ENCODE measurements around the gene DEGS2.

Gene DEGS2

GRCh38 chr14:100130521-100130920 is 28.9 kb downstream of the DEGS2 start:
- DNase-seq, result no peak

GRCh38 chr14:100129161-100129589 is 30.3 kb downstream of the DEGS2 start:
- no peak for DNase-seq

- no peak for DNase-seq
Observed at GRCh38 chr14:100128688-100129087, 30.8 kb downstream of the DEGS2 start.

- DNase-seq, result no peak
Observed at GRCh38 chr14:100127853-100128455, 31.5 kb downstream of the DEGS2 start.

- no peak for DNase-seq
Observed at GRCh38 chr14:100126401-100126800, 33.0 kb downstream of the DEGS2 start.

- DNase-seq, result no peak
Observed at GRCh38 chr14:100124551-100125088, 34.8 kb downstream of the DEGS2 start.

- no peak for DNase-seq
Observed at GRCh38 chr14:100123618-100124017, 35.8 kb downstream of the DEGS2 start.

GRCh38 chr14:100122481-100123223 is 36.8 kb downstream of the DEGS2 start:
- no peak for DNase-seq

- no peak for DNase-seq
Observed at GRCh38 chr14:100121643-100122480, 37.6 kb downstream of the DEGS2 start.

GRCh38 chr14:100120522-100121269 is 38.7 kb downstream of the DEGS2 start:
- no peak for DNase-seq

GRCh38 chr14:100119251-100119650 is 40.2 kb downstream of the DEGS2 start:
- DNase-seq, result no peak

GRCh38 chr14:100118396-100119011 is 40.9 kb downstream of the DEGS2 start:
- DNase-seq, result no peak

- no peak for DNase-seq
Observed at GRCh38 chr14:100117633-100118395, 41.6 kb downstream of the DEGS2 start.

- DNase-seq, result no peak
Observed at GRCh38 chr14:100117026-100117425, 42.4 kb downstream of the DEGS2 start.

GRCh38 chr14:100116134-100116533 is 43.3 kb downstream of the DEGS2 start:
- no peak for DNase-seq

- DNase-seq, result no peak
Observed at GRCh38 chr14:100115726-100116125, 43.7 kb downstream of the DEGS2 start.

- no peak for DNase-seq
Observed at GRCh38 chr14:100115236-100115635, 44.2 kb downstream of the DEGS2 start.

- no peak for DNase-seq
Observed at GRCh38 chr14:100114109-100114765, 45.2 kb downstream of the DEGS2 start.

GRCh38 chr14:100111931-100112704 is 47.3 kb downstream of the DEGS2 start:
- DNase-seq, result no peak

GRCh38 chr14:100110816-100111215 is 48.6 kb downstream of the DEGS2 start:
- no peak for DNase-seq
